Stimulated activated CD8-positive, alpha-beta memory T cell treated with anti-CD3 and anti-CD28 coated beads, Interleukin-4, amount 100 ng/mL, for 4 hours (primary cell): ENCODE results near the gene GALR2.

Source experiments
- DNase-seq, 2 donors: peaks; one replicate each; pipeline ENCODE4 v3.0.0-alpha.2; 2020; ENCODE audit warnings: low read depth in 2 of 2, low spot score in 1 of 2

GALR2 gene

GRCh38 chr17:76079535-76079955 lies 5.0 kb downstream of the GALR2 start:
- DNase-seq, result no peak

DNA sequence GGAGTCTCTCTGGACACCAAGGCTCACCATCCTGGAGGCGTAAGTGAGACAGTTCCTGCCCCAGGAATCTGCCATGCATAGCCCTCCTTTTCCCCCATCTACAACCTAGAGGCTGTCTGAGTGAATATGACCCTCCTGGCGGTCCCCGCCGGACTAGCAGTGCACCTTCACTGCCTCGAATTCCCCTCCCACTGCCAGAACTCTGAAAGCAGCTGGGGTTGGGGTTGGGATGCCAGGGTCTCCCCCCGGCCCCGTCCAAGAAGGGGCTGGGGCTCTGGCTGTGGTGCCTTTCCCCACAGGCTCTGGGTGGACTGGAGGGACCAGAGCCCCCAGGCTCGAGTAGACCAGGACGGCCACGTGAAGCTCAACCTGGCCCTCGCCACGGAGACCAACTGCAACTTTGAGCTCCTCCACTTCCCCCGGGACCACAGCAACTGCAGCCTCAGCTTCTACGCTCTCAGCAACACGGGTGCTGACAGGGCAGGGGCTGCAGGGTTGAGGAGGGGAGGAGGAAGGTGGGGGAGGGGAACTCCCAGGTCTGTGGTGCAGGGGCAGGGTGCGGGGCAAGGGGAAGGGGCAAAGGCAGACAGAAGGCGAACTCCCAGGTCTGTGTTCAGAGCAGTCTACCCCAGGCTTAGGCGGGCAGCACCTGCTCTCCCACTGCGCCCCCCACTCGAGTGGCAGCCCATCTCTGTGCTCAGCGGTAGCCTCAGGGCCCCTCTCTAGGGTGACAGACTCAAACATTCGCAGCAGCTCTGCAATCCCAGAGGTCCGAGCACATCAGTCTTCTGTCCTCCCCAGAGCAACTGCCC lies 5.6 kb downstream of the GALR2 start:
- no peak for DNase-seq

- no peak for DNase-seq
Observed at GRCh38 chr17:76080768-76081287, 6.2 kb downstream of the GALR2 start.

GRCh38 chr17:76081295-76082210 lies 7.0 kb downstream of the GALR2 start:
- no peak for DNase-seq

GRCh38 chr17:76082326-76083251 lies 8.0 kb downstream of the GALR2 start:
- DNase-seq, result no peak

DNA sequence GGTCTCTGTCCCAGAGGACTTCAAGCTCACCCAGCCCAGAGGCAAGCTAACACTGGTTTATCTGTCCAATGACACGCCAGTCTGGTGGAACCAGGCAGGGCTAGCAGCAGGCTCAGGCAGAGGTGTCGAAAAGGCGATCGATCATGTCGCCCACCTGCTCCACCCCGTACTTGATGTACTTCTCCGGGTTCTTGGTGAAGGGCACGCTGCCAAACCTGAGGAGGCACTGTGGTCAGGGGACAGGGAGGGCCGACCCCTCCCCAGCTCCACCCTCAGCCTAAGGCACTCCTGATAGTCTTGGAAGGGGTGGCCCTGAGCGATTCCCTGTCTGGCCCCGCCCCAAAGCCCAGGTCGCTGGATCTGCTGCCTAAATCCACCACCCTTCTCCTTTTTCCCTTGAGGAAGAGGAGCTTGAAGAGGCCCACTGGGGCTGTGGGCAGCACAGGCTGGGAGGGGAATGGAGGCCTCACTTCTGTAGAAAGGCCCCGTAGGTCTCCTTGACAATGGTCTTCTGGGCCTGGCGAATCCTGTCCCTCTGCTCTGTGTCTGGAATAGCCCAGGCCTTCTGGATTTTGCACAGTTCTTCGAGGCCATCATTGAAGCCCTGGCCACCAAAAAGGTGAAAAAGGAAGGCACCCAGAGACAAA lies 9.1 kb downstream of the GALR2 start:
- no peak for DNase-seq

DNA sequence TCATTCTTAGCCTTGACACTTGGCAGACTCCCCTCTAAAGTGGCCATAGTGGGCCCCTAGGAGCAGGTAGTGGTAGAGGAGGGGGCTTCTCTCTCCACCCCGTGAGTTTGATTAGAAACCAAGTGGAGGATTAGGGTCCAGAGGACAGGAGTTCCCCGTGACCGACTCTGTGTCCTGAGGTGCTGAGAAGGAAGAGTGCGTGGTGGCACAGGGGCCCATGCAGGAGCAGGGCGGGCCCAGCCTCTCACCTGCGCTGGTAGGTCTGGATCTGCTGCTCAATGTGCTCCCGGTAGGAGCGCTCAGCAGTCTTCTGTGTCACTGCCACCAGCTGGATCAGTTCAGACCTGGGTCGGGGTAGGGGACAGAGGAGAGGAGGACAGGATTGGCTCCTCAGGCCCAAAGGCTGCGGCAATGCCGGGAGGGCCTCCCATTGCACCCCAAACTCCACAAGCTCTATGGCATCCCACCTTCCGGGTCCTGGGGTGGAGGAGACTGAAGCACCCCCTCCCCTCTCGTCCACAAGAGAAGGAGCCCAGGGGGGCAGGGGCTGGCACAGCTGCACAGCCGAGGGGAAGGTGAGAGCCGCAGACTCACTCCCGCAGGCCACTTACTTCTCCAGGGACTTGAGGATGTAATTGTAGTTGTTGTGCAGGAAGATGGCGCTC lies 10.6 kb downstream of the GALR2 start:
- DNase-seq, result no peak

DNA sequence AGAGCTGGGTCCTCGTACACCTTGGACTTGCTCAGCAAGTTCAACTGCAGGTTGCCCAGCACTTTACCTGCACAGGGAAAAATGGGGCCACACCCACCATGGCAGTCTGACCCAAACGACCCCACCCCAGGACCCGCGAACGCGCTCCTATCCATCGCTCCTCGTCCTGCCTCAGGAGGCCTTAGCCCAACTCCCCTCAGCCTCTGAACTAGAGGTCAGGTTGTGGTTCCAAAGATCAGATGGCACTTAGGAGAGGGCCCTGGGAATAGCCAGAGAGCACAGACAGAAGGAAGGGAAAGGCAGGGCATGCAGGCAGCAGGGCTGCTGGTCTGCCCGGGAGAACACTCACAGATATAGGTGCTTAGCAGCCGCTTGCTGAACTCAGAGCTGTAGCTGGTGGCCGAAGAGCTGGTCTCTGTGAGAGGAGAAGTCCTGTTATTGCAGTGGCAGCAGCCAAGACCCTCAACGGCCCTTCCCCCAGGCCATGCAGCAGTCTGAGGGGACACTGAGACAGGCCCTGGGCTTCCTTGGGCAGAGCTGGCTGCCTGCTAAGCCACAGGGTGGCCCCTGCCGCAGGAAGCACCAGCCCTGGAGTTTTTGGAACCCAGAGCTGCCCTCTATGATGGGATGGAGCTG lies 11.3 kb downstream of the GALR2 start:
- no peak for DNase-seq

- DNase-seq, result no peak
Observed at GRCh38 chr17:76086384-76086783, 11.8 kb downstream of the GALR2 start.

- no peak for DNase-seq
Observed at GRCh38 chr17:76087531-76087930, 12.9 kb downstream of the GALR2 start.

- DNase-seq, result no peak
Observed at GRCh38 chr17:76088041-76088867, 13.7 kb downstream of the GALR2 start.

DNA sequence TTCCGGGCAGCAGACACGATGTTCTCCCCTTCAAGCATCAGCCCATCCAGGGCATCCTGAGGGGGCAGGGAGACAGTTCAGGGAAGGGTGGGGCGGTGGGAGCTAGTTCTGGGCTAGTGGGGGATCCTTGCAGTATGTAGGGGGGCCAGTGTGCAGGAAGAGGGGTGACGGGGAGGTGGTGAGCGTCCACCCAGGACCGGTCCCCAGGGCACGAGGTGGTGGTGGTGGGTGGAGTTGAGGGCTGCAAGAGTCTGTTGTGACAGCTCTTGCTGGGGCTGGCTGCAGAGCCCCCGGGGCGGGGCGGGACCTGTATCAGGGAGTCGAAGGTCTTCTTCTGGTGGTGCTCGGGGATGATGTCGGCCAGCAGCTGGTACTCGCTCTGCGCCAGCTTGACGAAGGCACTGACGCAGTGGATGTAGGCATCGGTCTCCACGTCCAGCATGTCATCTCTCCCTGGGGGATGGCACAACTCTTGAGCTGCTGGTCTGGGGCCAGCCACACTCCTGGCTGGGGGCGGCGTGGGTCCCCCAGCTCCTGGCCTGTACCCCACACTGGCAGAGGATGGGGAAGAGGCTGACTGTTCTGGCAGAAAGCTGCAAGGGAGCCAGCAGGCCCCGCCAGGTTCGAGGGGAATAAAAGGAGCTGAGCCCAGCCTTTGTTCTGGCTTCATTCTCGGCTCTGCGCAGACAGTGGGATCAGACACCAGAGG lies 14.4 kb downstream of the GALR2 start:
- DNase-seq, result no peak

- no peak for DNase-seq
Observed at GRCh38 chr17:76089680-76090516, 15.3 kb downstream of the GALR2 start.

DNA sequence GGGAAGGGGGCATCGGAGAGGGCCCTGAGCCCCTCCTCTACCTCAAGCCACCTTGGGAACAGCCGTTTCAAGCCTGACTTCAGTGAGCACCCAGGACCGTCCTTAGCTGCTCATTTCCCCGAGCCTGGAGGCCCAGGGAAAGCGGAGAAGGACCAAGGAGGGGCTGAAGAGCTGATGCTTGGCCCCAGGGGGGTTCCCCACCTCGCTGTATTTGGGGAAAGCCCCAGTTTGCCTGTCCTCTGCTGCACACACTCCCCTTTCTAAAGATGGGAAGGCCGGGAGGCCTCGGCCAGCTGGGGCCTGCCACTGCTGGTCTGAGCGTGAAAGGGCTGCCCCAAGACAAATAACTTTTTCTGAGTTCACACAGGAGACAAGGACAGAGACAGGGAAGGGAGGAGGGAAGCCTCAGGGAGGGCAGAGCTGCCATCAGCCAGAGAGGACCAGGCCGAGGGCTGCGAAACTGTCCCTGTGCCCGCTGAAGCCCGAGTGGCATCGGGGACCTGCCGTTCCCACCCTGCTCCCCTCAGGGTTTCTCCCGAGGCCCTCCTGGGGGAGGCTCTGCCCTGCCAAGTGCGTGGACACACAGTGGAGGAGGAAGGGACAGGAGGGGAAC lies 16.0 kb downstream of the GALR2 start:
- no peak for DNase-seq

- DNase-seq, result no peak
Observed at GRCh38 chr17:76091526-76092286, 17.1 kb downstream of the GALR2 start.
